HepG2 (cell line): ENCODE measurements around the gene TPRG1L. TPM values are rescaled to one million over a fixed set of nuclear protein-coding genes. Genes with fewer than 3 reads are reported as not detected.

Experiments
- ATAC-seq: fragments of 200-7000 bp; cut with Tn5 transposase; 3 replicates; pipeline ENCODE4 v1.9.1; 2020; ENCODE audit warnings: mild to moderate bottlenecking, moderate library complexity
- BruUV-seq: library from RNA; stranded (reverse); fragments of 400-500 nt; replicated peaks from 2 replicates; lab custom pipeline; 2021; lab: Mats Ljungman, UMichigan
- CTCF ChIA-PET: fragments of 300-600 bp; formaldehyde crosslinking; extraction: SDS; loops from one replicate; lab custom pipeline; 2021; ENCODE audit warnings: low total read pairs, inconsistent platforms, low intra/inter-chr PET ratio; lab: Yijun Ruan, JAX
- POLR2A ChIA-PET: fragments of 350-600 bp; sonication (Branson Sonifier 250); formaldehyde crosslinking; loops from one replicate; lab custom pipeline; 2020; ENCODE audit warnings: antibody characterized with exemption, inconsistent platforms; lab: Yijun Ruan, JAX
- DNase-seq: peaks from one replicate; pipeline ENCODE4 v3.0.0-alpha.2; 2015; ENCODE audit warnings: low spot score
- FAIRE-seq: peaks from 3 replicates; lab custom pipeline; 2011; peaks lifted over from hg19 to GRCh38; lab: Jason Lieb, UNC
- H2AFZ ChIP-seq: one replicate; pipeline ENCODE4 v1.6.1; 2011; ENCODE audit warnings: low read length, inconsistent platforms
- H3K27ac ChIP-seq: fragments of 300-600 bp; 3 replicates; pipeline ENCODE4 v1.8.0; 2011; ENCODE audit warnings: mixed run types, mild to moderate bottlenecking, mixed read lengths, low read length, inconsistent platforms; ENCODE audit not compliant: insufficient read depth; ENCODE audit errors: extremely low read length
- H3K27me3 ChIP-seq, 2 experiments: fragments of 200-600 bp in 1 of 2; 2 replicates in 1 of 2; 3 replicates in 1 of 2; pipeline versions ENCODE4 v1.6.0 to v1.8.0; 2011; ENCODE audit warnings: low read length in 2 of 2, mild to moderate bottlenecking in 2 of 2, moderate library complexity in 2 of 2, inconsistent platforms in 1 of 2; ENCODE audit not compliant: insufficient read depth in 2 of 2, control insufficient read depth in 1 of 2
- H3K36me3 ChIP-seq, 2 experiments: fragments of 200-600 bp in 1 of 2; replicated peaks in 1 of 2; 2 replicates in 1 of 2; 3 replicates in 1 of 2; pipeline versions ENCODE4 v1.5.1 to v1.8.0; 2011; ENCODE audit warnings: low read length in 2 of 2, inconsistent platforms in 1 of 2; ENCODE audit not compliant: insufficient read depth in 2 of 2, control insufficient read depth in 1 of 2
- H3K4me1 ChIP-seq: 2 replicates; pipeline ENCODE4 v1.5.1; 2012; ENCODE audit warnings: low read length, inconsistent platforms; ENCODE audit not compliant: insufficient read depth
- H3K4me2 ChIP-seq: 2 replicates; pipeline ENCODE4 v1.6.0; 2011; ENCODE audit warnings: low read depth, low read length, inconsistent platforms
- H3K4me3 ChIP-seq, 3 experiments: fragments of 200-600 bp in 1 of 3; sonication (generic), shearing (Covaris generic) in 1 of 3; replicated peaks in 1 of 3; 2 replicates each; pipeline ENCODE4 v1.5.1; 2011 to 2016; ENCODE audit warnings: low read length in 3 of 3, inconsistent platforms in 2 of 3, low read depth in 2 of 3, mild to moderate bottlenecking in 2 of 3, control low read depth in 1 of 3, mixed read lengths in 1 of 3; ENCODE audit not compliant: insufficient read depth in 1 of 3
- H3K79me2 ChIP-seq: one replicate; pipeline ENCODE4 v1.6.1; 2011; ENCODE audit warnings: low read length, inconsistent platforms; ENCODE audit not compliant: insufficient read depth
- H3K9ac ChIP-seq: 2 replicates; pipeline ENCODE4 v1.6.0; 2011; ENCODE audit warnings: mild to moderate bottlenecking, low read depth, low read length, inconsistent platforms; ENCODE audit not compliant: insufficient read depth
- H3K9me3 ChIP-seq: 2 replicates; pipeline ENCODE4 v1.5.1; 2012; ENCODE audit warnings: mild to moderate bottlenecking, low read length
- H4K20me1 ChIP-seq: 2 replicates; pipeline ENCODE4 v1.6.0; 2011; ENCODE audit warnings: inconsistent platforms, mild to moderate bottlenecking, low read length, moderate library complexity; ENCODE audit not compliant: insufficient read depth
- CREB3 ChIP-seq: sonication (generic); formaldehyde crosslinking; IDR thresholded peaks from 2 replicates; pipeline ENCODE4 v1.5.0; 2020; ENCODE audit warnings: missing genetic modification reagents
- ELF1 ChIP-seq: sonication (generic); formaldehyde crosslinking; IDR thresholded peaks from 2 replicates; pipeline ENCODE4 v1.4.0; 2020; ENCODE audit warnings: missing genetic modification reagents
- ETV5 ChIP-seq: IDR thresholded peaks from 2 replicates; pipeline ENCODE4 v1.6.1; 2018; ENCODE audit warnings: missing biosample characterization, missing genetic modification reagents, inconsistent platforms, borderline replicate concordance
- NR2C2 ChIP-seq: sonication (generic); formaldehyde crosslinking; IDR thresholded peaks from 2 replicates; pipeline ENCODE4 v1.4.0; 2020; ENCODE audit warnings: missing genetic modification reagents, mild to moderate bottlenecking, moderate library complexity, borderline replicate concordance
- RAD21 ChIP-seq: fragments of 450-650 bp; formaldehyde crosslinking; IDR thresholded peaks from 2 replicates; pipeline ENCODE4 v1.5.0; 2020; ENCODE audit warnings: mild to moderate bottlenecking
- RBAK ChIP-seq: sonication (generic); formaldehyde crosslinking; IDR thresholded peaks from 2 replicates; pipeline ENCODE4 v1.5.1; 2020; ENCODE audit warnings: mild to moderate bottlenecking, missing genetic modification reagents
- SOX13 ChIP-seq, 3 experiments: fragments of 450-650 bp in 1 of 3; sonication (generic) in 1 of 3; formaldehyde crosslinking in 1 of 3; IDR thresholded peaks in 2 of 3; conservative IDR thresholded peaks in 1 of 3; 2 replicates each; pipeline versions ENCODE4 v1.5.0 to v1.6.1; 2016 to 2020; ENCODE audit warnings: antibody characterized with exemption in 1 of 3, mild to moderate bottlenecking in 1 of 3, missing compliant biosample characterization in 1 of 3, missing genetic modification reagents in 1 of 3, moderate library complexity in 1 of 3
- ZXDC ChIP-seq: sonication (generic); formaldehyde crosslinking; IDR thresholded peaks from 2 replicates; pipeline ENCODE4 v1.5.0; 2020; ENCODE audit warnings: mild to moderate bottlenecking, missing genetic modification reagents
- WGBS: methylation state at CpG from one replicate; pipeline ENCODE4 v1.1.6; 2017; ENCODE audit warnings: low lambda C conversion rate; 5-methylcytosine and 5-hydroxymethylcytosine counted together
- in situ Hi-C: cut with HindIII; loops from 2 replicates; pipeline ENCODE4 v1.10.0; 2017; ENCODE audit warnings: low pct_unique_long_range_greater_than_20kb; ENCODE audit not compliant: extremely low pct_ligation_motif_present
- intact Hi-C: fragments of 100-400 bp; cut with micrococcal nuclease; formaldehyde crosslinking; loops from one replicate; pipeline ENCODE4 v1.10.0; 2022; ENCODE audit not compliant: unreplicated experiment
- polyA plus RNA-seq, 8 experiments: library from polyadenylated mRNA; depleted of rRNA in 3 of 8; stranded (reverse) in 7 of 8; unstranded in 1 of 8; fragments of >200 nt; fragmentation: Illumina TruSeq in 4 of 8; extraction: Trizol in 4 of 8; gene quantifications; 2 replicates each; pipeline versions ENCODE4 v1.2.1 to v1.2.3, GENCODE V29; 2011 to 2016; ENCODE audit warnings: low read depth in 4 of 8, missing spikeins in 1 of 8, mixed read lengths in 1 of 8; ENCODE audit not compliant: insufficient read depth in 1 of 8
- total RNA-seq, 5 experiments: library from RNA; depleted of rRNA; stranded (reverse); fragments of >200 nt; fragmentation: Illumina TruSeq; extraction: Trizol; gene quantifications; 2 replicates each; pipeline ENCODE4 v1.2.3, GENCODE V29; 2016; ENCODE audit warnings: low read depth in 1 of 5
- TF ChIP-seq, protein P1 (sequence below): sonication (generic); formaldehyde crosslinking; IDR thresholded peaks from 2 replicates; pipeline ENCODE4 v1.4.0; 2020; ENCODE audit warnings: missing genetic modification reagents, low read depth, mild to moderate bottlenecking, borderline replicate concordance
- TF ChIP-seq, protein P2 (sequence below): sonication (generic); formaldehyde crosslinking; IDR thresholded peaks from 2 replicates; pipeline ENCODE4 v1.5.0; 2020; ENCODE audit warnings: missing genetic modification reagents, mild to moderate bottlenecking, borderline replicate concordance
- TF ChIP-seq, protein P3 (sequence below): sonication (generic); formaldehyde crosslinking; conservative IDR thresholded peaks from 2 replicates; pipeline ENCODE4 v1.8.0; 2022; ENCODE audit warnings: mild to moderate bottlenecking, moderate library complexity, missing genetic modification reagents

Gene TPRG1L
- total and polyA plus RNA-seq, 2 of the 13 experiments (the other 11 are each of a cell fraction or from before 2014, with no cell fraction given) = 21.3 to 37.4 TPM

GRCh38 chr1:3674100-3675094, 49.6 kb downstream of the TPRG1L start (continued):
- TF ChIP-seq ZXDC (CRISPR knock-in tag) (no peak), RAD21 (CRISPR knock-in tag) (no peak)
- TF ChIP-seq, protein P1, sequence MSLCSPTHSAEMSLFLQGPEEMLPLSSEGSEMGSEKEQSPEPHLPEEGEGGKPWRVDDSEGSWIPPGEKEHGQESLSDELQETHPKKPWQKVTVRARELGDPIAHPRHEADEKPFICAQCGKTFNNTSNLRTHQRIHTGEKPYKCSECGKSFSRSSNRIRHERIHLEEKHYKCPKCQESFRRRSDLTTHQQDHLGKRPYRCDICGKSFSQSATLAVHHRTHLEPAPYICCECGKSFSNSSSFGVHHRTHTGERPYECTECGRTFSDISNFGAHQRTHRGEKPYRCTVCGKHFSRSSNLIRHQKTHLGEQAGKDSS (CRISPR knock-in tag) = no peak

GRCh38 chr1:3675436-3675835, 50.6 kb downstream of the TPRG1L start:
- Histone ChIP-seq H3K9ac (no peak overlapping the region), H3K4me3 (no peak overlapping the region), H3K4me1 (no peaks in the 10 kb centered on the region), H3K27ac (no peak overlapping the region), H2AFZ (no peak overlapping the region), H3K9me3 (no peaks in the 10 kb centered on the region), H3K27me3 (no peaks in the 10 kb centered on the region; a peak in 1 of 5 replicates), H3K36me3 (no peaks in the 10 kb centered on the region), H4K20me1 (no peaks in the 10 kb centered on the region), H3K4me2 (no peak overlapping the region), H3K79me2 (no peaks in the 10 kb centered on the region)
- ChIA-PET POLR2A (no interaction called here), CTCF (no interaction called here)
- 86% methylated on average over 4 of the region's 11 CpGs for WGBS
- no peak for TF ChIP-seq SOX13 (IDR thresholded peaks at IDR 0.05)
- TF ChIP-seq SOX13 (CRISPR knock-in tag; conservative IDR thresholded peaks at IDR 0.05 in 1 of 2, IDR thresholded peaks at IDR 0.05 in 1 of 2) = no peak
- TF ChIP-seq, protein P2, sequence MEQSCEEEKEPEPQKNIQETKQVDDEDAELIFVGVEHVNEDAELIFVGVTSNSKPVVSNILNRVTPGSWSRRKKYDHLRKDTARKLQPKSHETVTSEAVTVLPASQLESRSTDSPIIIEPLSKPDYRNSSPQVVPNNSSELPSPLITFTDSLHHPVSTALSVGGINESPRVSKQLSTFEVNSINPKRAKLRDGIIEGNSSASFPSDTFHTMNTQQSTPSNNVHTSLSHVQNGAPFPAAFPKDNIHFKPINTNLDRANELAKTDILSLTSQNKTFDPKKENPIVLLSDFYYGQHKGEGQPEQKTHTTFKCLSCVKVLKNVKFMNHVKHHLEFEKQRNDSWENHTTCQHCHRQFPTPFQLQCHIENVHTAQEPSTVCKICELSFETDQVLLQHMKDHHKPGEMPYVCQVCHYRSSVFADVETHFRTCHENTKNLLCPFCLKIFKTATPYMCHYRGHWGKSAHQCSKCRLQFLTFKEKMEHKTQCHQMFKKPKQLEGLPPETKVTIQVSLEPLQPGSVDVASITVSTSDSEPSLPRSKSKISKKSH = no peak
- no peak for TF ChIP-seq ETV5 (CRISPR knock-in tag)
- TF ChIP-seq NR2C2 = no peak
- no peak for TF ChIP-seq ELF1 (CRISPR knock-in tag)
- no peak for TF ChIP-seq CREB3
- no peak for TF ChIP-seq RBAK
- TF ChIP-seq, protein P3, sequence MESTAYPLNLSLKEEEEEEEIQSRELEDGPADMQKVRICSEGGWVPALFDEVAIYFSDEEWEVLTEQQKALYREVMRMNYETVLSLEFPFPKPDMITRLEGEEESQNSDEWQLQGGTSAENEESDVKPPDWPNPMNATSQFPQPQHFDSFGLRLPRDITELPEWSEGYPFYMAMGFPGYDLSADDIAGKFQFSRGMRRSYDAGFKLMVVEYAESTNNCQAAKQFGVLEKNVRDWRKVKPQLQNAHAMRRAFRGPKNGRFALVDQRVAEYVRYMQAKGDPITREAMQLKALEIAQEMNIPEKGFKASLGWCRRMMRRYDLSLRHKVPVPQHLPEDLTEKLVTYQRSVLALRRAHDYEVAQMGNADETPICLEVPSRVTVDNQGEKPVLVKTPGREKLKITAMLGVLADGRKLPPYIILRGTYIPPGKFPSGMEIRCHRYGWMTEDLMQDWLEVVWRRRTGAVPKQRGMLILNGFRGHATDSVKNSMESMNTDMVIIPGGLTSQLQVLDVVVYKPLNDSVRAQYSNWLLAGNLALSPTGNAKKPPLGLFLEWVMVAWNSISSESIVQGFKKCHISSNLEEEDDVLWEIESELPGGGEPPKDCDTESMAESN (CRISPR knock-in tag) = no peak
- in situ Hi-C loops (no loop called here), intact Hi-C loops (no loop called here)
- no TSS peak for BruUV-seq
- ATAC-seq (no peak), DNase-seq (no peak), FAIRE-seq (no peak)
